HCT116 (cell line): ENCODE results near the gene APOL6. TPM values are rescaled to one million over a fixed set of nuclear protein-coding genes. Genes with fewer than 3 reads are reported as not detected.

Experiments
- ATAC-seq: fragments of 200-7000 bp; cut with Tn5 transposase; 2 replicates; pipeline ENCODE4 v1.9.1; 2020; ENCODE audit warnings: mild to moderate bottlenecking, moderate library complexity
- BruUV-seq: library from RNA; stranded (reverse); fragments of 400-500 nt; replicated peaks from 2 replicates; lab custom pipeline; 2021; lab: Mats Ljungman, UMichigan
- CTCF ChIA-PET: fragments of 300-600 bp; sonication (Branson Sonifier 250); formaldehyde crosslinking; loops from one replicate; lab custom pipeline; 2021; ENCODE audit warnings: antibody characterized with exemption; lab: Charles Lee
- POLR2A ChIA-PET: fragments of 300-600, 350-600 bp; sonication (Branson Sonifier 250); formaldehyde crosslinking; loops from one replicate; lab custom pipeline; 2021; ENCODE audit warnings: antibody characterized with exemption; lab: Charles Lee
- RAD21 ChIA-PET, 2 experiments: fragments of 300-600 bp; sonication (Branson Sonifier 250); formaldehyde crosslinking; loops; one replicate each; lab custom pipeline; 2023; ENCODE audit warnings: low total read pairs in 2 of 2; ENCODE audit not compliant: uncharacterized antibody in 2 of 2, unreplicated experiment in 2 of 2, low non-redundant PET in 1 of 2; lab: Charles Lee
- DNase-seq: peaks from one replicate; pipeline ENCODE4 v3.0.0-alpha.2; 2010; ENCODE audit warnings: low read depth, low spot score
- H2AFZ ChIP-seq: fragments of 200-600 bp; shearing (Covaris generic), sonication (generic); 2 replicates; pipeline ENCODE4 v1.6.1; 2017; ENCODE audit warnings: low read depth, mixed run types, mixed read lengths, antibody characterized with exemption, low read length; ENCODE audit not compliant: poor library complexity, severe bottlenecking
- H3K27ac ChIP-seq: 2 replicates; pipeline ENCODE4 v1.5.1; 2012; ENCODE audit warnings: low read depth, low read length
- H3K27me3 ChIP-seq: fragments of 200-600 bp; sonication (generic); 2 replicates; pipeline ENCODE4 v1.6.1; 2016; ENCODE audit warnings: mixed run types, low read length, mixed read lengths; ENCODE audit not compliant: insufficient read depth
- H3K36me3 ChIP-seq, 2 experiments: fragments of 200-500 bp in 1 of 2; fragments of 200-600 bp in 1 of 2; sonication (Bioruptor generic) in 1 of 2; sonication (generic) in 1 of 2; 2 replicates each; pipeline versions ENCODE4 v1.5.1 to v1.6.1; 2014 to 2016; ENCODE audit warnings: low read length in 2 of 2, inconsistent platforms in 1 of 2, mixed read lengths in 1 of 2, mixed run types in 1 of 2; ENCODE audit not compliant: insufficient read depth in 2 of 2, control insufficient read depth in 1 of 2
- H3K4me1 ChIP-seq, 2 experiments: fragments of 200-600 bp in 1 of 2; sonication (generic) in 1 of 2; 2 replicates each; pipeline versions ENCODE4 v1.5.1 to v1.6.1; 2012 to 2017; ENCODE audit warnings: low read length in 2 of 2, inconsistent platforms in 1 of 2, mild to moderate bottlenecking in 1 of 2, mixed read lengths in 1 of 2, mixed run types in 1 of 2, moderate library complexity in 1 of 2; ENCODE audit not compliant: insufficient read depth in 2 of 2, control insufficient read depth in 1 of 2
- H3K4me2 ChIP-seq: fragments of 200-600 bp; sonication (generic); 2 replicates; pipeline ENCODE4 v1.6.1; 2017; ENCODE audit warnings: mixed run types, low read length, mixed read lengths
- H3K4me3 ChIP-seq, 2 experiments: fragments of 200-600 bp in 1 of 2; sonication (generic) in 1 of 2; replicated peaks in 1 of 2; 2 replicates each; pipeline ENCODE4 v1.5.1; 2011 to 2016; ENCODE audit warnings: low read length in 2 of 2, control low read depth in 1 of 2, low read depth in 1 of 2, mild to moderate bottlenecking in 1 of 2, mixed read lengths in 1 of 2, mixed run types in 1 of 2
- H3K79me2 ChIP-seq: fragments of 200-600 bp; sonication (generic); 2 replicates; pipeline ENCODE4 v1.6.1; 2017; ENCODE audit warnings: mild to moderate bottlenecking, mixed run types, low read length, moderate library complexity, mixed read lengths; ENCODE audit not compliant: insufficient read depth
- H3K9ac ChIP-seq: fragments of 200-600 bp; sonication (generic); 2 replicates; pipeline ENCODE4 v1.6.1; 2016; ENCODE audit warnings: low read length, mixed read lengths
- H3K9me2 ChIP-seq: fragments of 200-600 bp; sonication (generic), shearing (Covaris generic); 2 replicates; pipeline ENCODE4 v1.6.1; 2017; ENCODE audit warnings: mixed run types, mild to moderate bottlenecking, moderate library complexity; ENCODE audit not compliant: insufficient read depth
- H3K9me3 ChIP-seq, 2 experiments: fragments of 200-500 bp in 1 of 2; fragments of 200-600 bp in 1 of 2; sonication (Bioruptor generic) in 1 of 2; sonication (generic) in 1 of 2; 2 replicates each; pipeline ENCODE4 v1.6.1; 2014 to 2017; ENCODE audit warnings: low read length in 2 of 2, mixed read lengths in 2 of 2, inconsistent platforms in 1 of 2, low read depth in 1 of 2, mild to moderate bottlenecking in 1 of 2, mixed run types in 1 of 2, moderate library complexity in 1 of 2; ENCODE audit not compliant: control insufficient read depth in 1 of 2, insufficient read depth in 1 of 2
- H4K20me1 ChIP-seq: fragments of 200-600 bp; sonication (generic), shearing (Covaris generic); 2 replicates; pipeline ENCODE4 v1.6.1; 2017; ENCODE audit warnings: mixed run types, mild to moderate bottlenecking, moderate library complexity; ENCODE audit not compliant: insufficient read depth
- POLR2AphosphoS5 ChIP-seq: IDR thresholded peaks from 2 replicates; pipeline ENCODE4 v1.6.1; 2011; ENCODE audit warnings: mild to moderate bottlenecking, low read depth, low read length, moderate library complexity
- SIN3A ChIP-seq: IDR thresholded peaks from 2 replicates; pipeline ENCODE4 v1.6.1; 2012; ENCODE audit warnings: low read depth
- SP1 ChIP-seq: IDR thresholded peaks from 2 replicates; pipeline ENCODE4 v1.6.1; 2012; ENCODE audit warnings: low read depth
- SRF ChIP-seq: IDR thresholded peaks from 2 replicates; pipeline ENCODE4 v1.6.1; 2012; ENCODE audit warnings: low read depth
- TCF7L2 ChIP-seq: IDR thresholded peaks from 2 replicates; pipeline ENCODE4 v1.7.0; 2011; ENCODE audit warnings: borderline replicate concordance, inconsistent platforms; ENCODE audit not compliant: insufficient read depth, insufficient read length; ENCODE audit errors: extremely low read depth
- YY1 ChIP-seq: IDR thresholded peaks from 2 replicates; pipeline ENCODE4 v1.6.1; 2011; ENCODE audit warnings: low read length, low read depth, moderate library complexity, mild to moderate bottlenecking; ENCODE audit not compliant: insufficient replicate concordance; ENCODE audit errors: extremely low read depth
- intact Hi-C: fragments of 100-400 bp; cut with micrococcal nuclease; formaldehyde crosslinking; loops from 2 replicates; pipeline ENCODE4 v1.10.0; 2022
- total RNA-seq: library from RNA; stranded (reverse); gene quantifications from one replicate; pipeline ENCODE4 v1.2.1, GENCODE V29; 2021; ENCODE audit not compliant: unreplicated experiment
- TF ChIP-seq, protein P1 (sequence below): IDR thresholded peaks from 2 replicates; pipeline ENCODE4 v1.6.1; 2012
- TF ChIP-seq, protein P2 (sequence below): IDR thresholded peaks from 2 replicates; pipeline ENCODE4 v1.6.1; 2011; ENCODE audit warnings: mild to moderate bottlenecking, low read length, moderate library complexity; ENCODE audit not compliant: insufficient replicate concordance; ENCODE audit errors: extremely low read depth
- TF ChIP-seq, protein P3 (sequence below): IDR thresholded peaks from 2 replicates; pipeline ENCODE4 v1.6.1; 2012

The APOL6 gene
- total RNA-seq, 1 experiment from 2014 or later = 0.84 TPM

- Histone ChIP-seq H3K4me3 (no peak overlapping the region), H3K9me2 (no peaks in the 10 kb centered on the region), H3K36me3 (no peaks in the 10 kb centered on the region), H3K9me3 (no peaks in the 10 kb centered on the region), H3K9ac (no peak overlapping the region), H3K27me3 (no peaks in the 10 kb centered on the region), H3K79me2 (no peaks in the 10 kb centered on the region), H3K4me1 (no peaks in the 10 kb centered on the region), H4K20me1 (no peaks in the 10 kb centered on the region), H3K27ac (no peak overlapping the region; the same call in 1 of the 2 replicates), H2AFZ (no peak overlapping the region), H3K4me2 (no peak overlapping the region)
- DNase-seq (no peak), ATAC-seq (no peak)
- ChIA-PET CTCF (no interaction called here), POLR2A (no interaction called here), RAD21 (no interaction called here)
- TF ChIP-seq, protein P1, sequence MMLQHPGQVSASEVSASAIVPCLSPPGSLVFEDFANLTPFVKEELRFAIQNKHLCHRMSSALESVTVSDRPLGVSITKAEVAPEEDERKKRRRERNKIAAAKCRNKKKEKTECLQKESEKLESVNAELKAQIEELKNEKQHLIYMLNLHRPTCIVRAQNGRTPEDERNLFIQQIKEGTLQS = no peak; the same call in none of the 2 replicates
- TF ChIP-seq SIN3A (no peak), SP1 (no peak), YY1 (no peak), POLR2AphosphoS5 (no peak), TCF7L2 (no peak), SRF (no peak)
- TF ChIP-seq, protein P2, sequence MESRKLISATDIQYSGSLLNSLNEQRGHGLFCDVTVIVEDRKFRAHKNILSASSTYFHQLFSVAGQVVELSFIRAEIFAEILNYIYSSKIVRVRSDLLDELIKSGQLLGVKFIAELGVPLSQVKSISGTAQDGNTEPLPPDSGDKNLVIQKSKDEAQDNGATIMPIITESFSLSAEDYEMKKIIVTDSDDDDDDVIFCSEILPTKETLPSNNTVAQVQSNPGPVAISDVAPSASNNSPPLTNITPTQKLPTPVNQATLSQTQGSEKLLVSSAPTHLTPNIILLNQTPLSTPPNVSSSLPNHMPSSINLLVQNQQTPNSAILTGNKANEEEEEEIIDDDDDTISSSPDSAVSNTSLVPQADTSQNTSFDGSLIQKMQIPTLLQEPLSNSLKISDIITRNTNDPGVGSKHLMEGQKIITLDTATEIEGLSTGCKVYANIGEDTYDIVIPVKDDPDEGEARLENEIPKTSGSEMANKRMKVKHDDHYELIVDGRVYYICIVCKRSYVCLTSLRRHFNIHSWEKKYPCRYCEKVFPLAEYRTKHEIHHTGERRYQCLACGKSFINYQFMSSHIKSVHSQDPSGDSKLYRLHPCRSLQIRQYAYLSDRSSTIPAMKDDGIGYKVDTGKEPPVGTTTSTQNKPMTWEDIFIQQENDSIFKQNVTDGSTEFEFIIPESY = no peak
- TF ChIP-seq, protein P3, sequence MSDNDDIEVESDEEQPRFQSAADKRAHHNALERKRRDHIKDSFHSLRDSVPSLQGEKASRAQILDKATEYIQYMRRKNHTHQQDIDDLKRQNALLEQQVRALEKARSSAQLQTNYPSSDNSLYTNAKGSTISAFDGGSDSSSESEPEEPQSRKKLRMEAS = no peak
- BruUV-seq = no TSS peak
- intact Hi-C loops = no loop called here
Observed at GRCh38 chr22:35615156-35615555, 33.1 kb upstream of the APOL6 start.
